IPS-15b (cell line): ENCODE measurements around the gene DCUN1D1.

Experiments used
- H3K27me3 ChIP-seq: one replicate; pipeline ENCODE4 v1.6.1; 2013; ENCODE audit warnings: low read length; ENCODE audit not compliant: control insufficient read depth, insufficient read depth
- H3K36me3 ChIP-seq: one replicate; pipeline ENCODE4 v1.6.1; 2013; ENCODE audit warnings: low read length; ENCODE audit not compliant: control insufficient read depth, insufficient read depth
- H3K4me1 ChIP-seq: one replicate; pipeline ENCODE4 v1.6.1; 2013; ENCODE audit warnings: mild to moderate bottlenecking, low read length; ENCODE audit not compliant: control insufficient read depth, insufficient read depth
- H3K4me3 ChIP-seq: one replicate; pipeline ENCODE4 v1.5.1; 2013; ENCODE audit warnings: low read depth, low read length
- H3K9ac ChIP-seq: one replicate; pipeline ENCODE4 v1.6.1; 2013; ENCODE audit warnings: low read depth, mild to moderate bottlenecking, low read length
- H3K9me3 ChIP-seq: one replicate; pipeline ENCODE4 v1.6.1; 2013; ENCODE audit warnings: mild to moderate bottlenecking, low read length; ENCODE audit not compliant: control insufficient read depth, insufficient read depth

Gene DCUN1D1

GRCh38 chr3:182925330-182925943, 54.9 kb downstream of the DCUN1D1 start:
- H3K27me3 ChIP-seq, result no peaks in the 10 kb centered on the region
- no peaks in the 10 kb centered on the region for H3K36me3 ChIP-seq
- no peak overlapping the region for H3K4me3 ChIP-seq
- no peaks in the 10 kb centered on the region for H3K9me3 ChIP-seq
- no peak overlapping the region for H3K9ac ChIP-seq
- peaks cover 6% of the 10 kb centered on the region for H3K4me1 ChIP-seq

- Histone ChIP-seq H3K4me1 (peaks cover 11% of the 10 kb centered on the region), H3K9ac (no peak overlapping the region), H3K9me3 (no peaks in the 10 kb centered on the region), H3K36me3 (no peaks in the 10 kb centered on the region), H3K4me3 (no peak overlapping the region), H3K27me3 (no peaks in the 10 kb centered on the region)
These were observed 58.5 kb downstream of the DCUN1D1 start for GRCh38 chr3:182921665-182922355.

- Histone ChIP-seq H3K4me1 (peaks cover 11% of the 10 kb centered on the region), H3K9me3 (no peaks in the 10 kb centered on the region), H3K27me3 (no peaks in the 10 kb centered on the region), H3K4me3 (no peak overlapping the region), H3K36me3 (no peaks in the 10 kb centered on the region), H3K9ac (no peak overlapping the region)
These were observed 59.7 kb downstream of the DCUN1D1 start for GRCh38 chr3:182920515-182921084.

DNA sequence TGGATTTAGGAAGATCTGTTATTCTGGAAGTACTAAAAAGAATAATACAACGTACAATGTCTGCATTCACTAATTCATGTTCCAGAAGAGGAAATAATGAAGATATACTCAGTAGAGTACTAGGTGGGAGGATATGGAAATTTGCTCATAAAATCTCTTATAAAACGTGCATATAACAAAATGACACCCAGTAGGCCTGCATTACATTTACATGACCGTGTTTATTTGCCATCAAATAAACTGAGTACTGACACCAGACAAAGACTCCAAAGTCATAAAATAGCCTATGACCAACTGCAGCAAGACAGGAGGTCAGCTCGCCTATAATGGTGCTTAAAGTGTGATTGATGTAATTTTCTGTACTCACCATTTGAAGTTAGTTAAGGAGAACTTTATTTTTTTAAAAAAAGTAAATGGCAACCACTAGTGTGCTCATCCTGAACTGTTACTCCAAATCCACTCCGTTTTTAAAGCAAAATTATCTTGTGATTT, 60.4 kb downstream of the DCUN1D1 start:
- no peaks in the 10 kb centered on the region for H3K27me3 ChIP-seq
- H3K4me3 ChIP-seq, result no peak overlapping the region
- H3K4me1 ChIP-seq, result peaks cover 11% of the 10 kb centered on the region
- no peaks in the 10 kb centered on the region for H3K36me3 ChIP-seq
- no peak overlapping the region for H3K9ac ChIP-seq
- no peaks in the 10 kb centered on the region for H3K9me3 ChIP-seq

DNA sequence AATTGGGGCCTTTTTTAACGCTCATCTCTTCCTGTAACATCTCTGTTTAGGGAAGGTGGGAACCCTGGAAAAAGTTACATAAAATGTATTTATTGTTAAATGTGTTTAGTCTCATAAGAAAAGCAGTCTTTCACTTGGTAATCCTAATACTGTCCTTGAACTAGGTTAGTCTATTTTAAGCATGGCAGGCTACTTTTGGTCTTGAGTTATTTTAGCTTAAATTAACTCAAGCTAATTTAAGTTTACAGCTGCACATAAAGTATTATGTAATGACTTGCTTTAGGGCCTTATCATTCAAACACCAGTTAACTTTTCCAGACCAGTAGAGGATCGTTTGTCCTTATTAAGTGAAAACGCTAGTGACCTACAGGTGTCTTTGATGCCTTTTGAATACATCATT, 63.2 kb downstream of the DCUN1D1 start:
- Histone ChIP-seq H3K9ac (no peak overlapping the region), H3K9me3 (no peaks in the 10 kb centered on the region), H3K36me3 (no peaks in the 10 kb centered on the region), H3K4me1 (peaks cover 11% of the 10 kb centered on the region), H3K27me3 (no peaks in the 10 kb centered on the region), H3K4me3 (no peak overlapping the region)

DNA sequence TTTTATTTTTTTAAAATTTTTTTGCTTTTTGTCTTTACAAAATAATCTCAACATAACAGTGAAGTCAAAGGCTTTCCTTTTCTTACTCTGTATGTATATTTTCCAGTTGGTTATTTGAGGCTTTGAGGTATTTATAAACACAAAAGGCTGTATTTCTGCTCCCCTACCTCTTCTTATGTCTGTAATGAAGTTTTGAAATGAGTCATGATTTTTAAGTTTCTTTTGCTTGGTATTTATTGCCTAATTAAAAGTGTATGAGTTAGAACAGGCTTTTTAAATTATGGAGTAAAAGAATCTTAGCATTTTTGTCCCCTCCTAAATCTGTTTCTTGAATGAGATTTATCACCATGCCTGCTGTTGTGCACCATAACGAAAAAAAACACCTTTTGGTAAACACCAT, 66.0 kb downstream of the DCUN1D1 start:
- Histone ChIP-seq H3K9me3 (no peaks in the 10 kb centered on the region), H3K36me3 (no peaks in the 10 kb centered on the region), H3K27me3 (no peaks in the 10 kb centered on the region), H3K4me1 (no peaks in the 10 kb centered on the region), H3K9ac (no peak overlapping the region), H3K4me3 (no peak overlapping the region)

GRCh38 chr3:182913889-182914288, 66.4 kb downstream of the DCUN1D1 start:
- no peaks in the 10 kb centered on the region for H3K36me3 ChIP-seq
- no peak overlapping the region for H3K9ac ChIP-seq
- H3K27me3 ChIP-seq, result no peaks in the 10 kb centered on the region
- no peak overlapping the region for H3K4me3 ChIP-seq
- H3K9me3 ChIP-seq, result no peaks in the 10 kb centered on the region
- no peaks in the 10 kb centered on the region for H3K4me1 ChIP-seq

DNA sequence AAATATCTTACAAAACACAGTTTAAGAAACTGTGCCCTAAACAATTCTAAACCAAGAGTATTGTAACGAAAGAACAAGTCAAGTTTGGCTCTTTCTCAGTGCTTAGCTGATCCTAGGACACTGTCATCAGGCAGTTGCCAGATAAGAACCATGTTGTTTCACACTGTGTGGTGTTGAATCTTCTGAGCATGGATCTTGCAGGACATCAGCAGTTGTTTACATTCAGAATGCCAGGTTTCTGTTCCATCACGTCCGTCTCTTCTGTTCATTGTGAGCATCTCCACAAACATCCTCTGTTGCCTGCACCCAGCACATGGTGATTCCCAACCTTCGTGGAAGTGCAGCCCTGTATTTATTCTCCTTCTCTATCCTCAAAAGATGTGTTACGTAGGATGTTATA, 67.9 kb downstream of the DCUN1D1 start:
- Histone ChIP-seq H3K27me3 (no peaks in the 10 kb centered on the region), H3K4me1 (no peaks in the 10 kb centered on the region), H3K9ac (no peak overlapping the region), H3K36me3 (no peaks in the 10 kb centered on the region), H3K9me3 (no peaks in the 10 kb centered on the region), H3K4me3 (no peak overlapping the region)

GRCh38 chr3:182911782-182912111, 68.6 kb downstream of the DCUN1D1 start:
- Histone ChIP-seq H3K9me3 (no peaks in the 10 kb centered on the region), H3K4me3 (no peak overlapping the region), H3K27me3 (no peaks in the 10 kb centered on the region), H3K36me3 (no peaks in the 10 kb centered on the region), H3K9ac (no peak overlapping the region), H3K4me1 (no peaks in the 10 kb centered on the region)

DNA sequence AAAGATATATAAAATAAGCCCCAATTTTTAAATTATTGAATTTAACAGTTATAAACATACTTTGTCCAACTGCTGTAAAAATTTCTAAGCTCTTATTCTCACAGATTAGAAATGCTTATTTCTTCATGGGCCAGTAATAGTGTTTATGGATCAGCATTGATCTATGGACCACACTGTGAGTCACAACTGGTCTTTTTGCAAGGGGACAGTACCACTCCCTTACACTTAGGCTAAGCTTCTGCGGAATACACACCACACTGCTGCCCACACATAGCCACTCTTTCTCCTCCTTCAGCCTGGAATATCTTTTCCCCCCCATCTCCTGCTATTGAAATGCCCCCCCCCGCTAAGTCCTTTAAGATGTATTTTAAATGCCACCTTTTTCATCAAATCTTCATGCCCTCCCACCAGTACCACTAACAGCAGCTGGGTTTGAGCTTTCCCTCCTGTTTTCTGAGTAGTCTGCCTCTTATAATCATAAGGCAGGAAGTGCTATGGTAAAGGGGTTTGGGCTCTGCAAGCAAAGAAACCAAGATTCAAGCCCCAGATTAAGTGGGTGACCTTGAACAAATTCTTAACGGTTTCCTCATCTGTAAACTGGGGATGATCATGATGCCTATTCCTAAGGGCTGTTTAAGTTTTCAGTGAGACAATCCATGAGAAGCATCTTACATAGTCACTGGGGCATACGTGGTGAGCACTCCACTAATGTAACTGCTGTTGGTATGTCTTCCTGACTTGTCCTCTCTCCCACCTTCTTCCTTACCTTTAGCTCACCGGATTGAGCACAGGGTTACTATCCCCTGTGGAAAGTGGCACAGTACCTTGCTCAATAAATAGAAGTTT, 69.2 kb downstream of the DCUN1D1 start:
- H3K4me1 ChIP-seq, result no peaks in the 10 kb centered on the region
- no peaks in the 10 kb centered on the region for H3K36me3 ChIP-seq
- no peaks in the 10 kb centered on the region for H3K27me3 ChIP-seq
- H3K9me3 ChIP-seq, result no peaks in the 10 kb centered on the region
- H3K4me3 ChIP-seq, result no peak overlapping the region
- H3K9ac ChIP-seq, result no peak overlapping the region

DNA sequence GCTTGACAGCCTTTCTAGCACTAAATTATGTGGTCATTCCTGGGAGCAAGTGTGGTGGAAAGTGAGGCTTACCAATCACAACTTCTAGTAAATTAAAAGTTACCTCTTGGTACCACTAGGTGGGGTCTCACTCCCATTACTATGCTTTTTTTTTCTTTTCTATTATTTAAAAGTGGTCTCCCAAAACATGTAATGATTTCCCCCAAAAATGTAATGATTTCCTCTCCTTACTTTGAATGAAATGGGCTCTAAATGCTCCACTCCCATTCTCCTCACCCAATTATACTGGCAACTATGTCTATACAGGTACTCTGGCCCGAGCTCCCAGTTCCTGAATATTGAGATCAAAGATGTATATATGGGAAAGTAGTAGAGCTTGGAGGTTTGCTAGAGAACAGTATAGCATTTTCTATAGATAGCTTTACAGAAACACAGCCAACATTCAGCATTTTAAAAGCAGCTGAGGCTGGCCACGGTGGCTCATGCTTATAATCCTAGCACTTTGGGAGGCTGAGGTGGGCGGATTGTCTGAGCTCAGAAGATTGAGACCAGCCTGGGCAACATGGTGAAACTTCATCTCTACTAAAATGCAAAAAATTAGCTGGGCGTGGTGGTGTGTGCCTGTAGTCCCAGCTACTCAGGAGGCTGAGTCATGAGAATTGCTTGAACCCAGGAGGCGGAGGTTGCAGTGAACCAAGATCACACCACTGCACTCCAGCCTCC, 70.9 kb downstream of the DCUN1D1 start:
- H3K9ac ChIP-seq, result no peak overlapping the region
- H3K4me3 ChIP-seq, result no peak overlapping the region

More for the DNA sequence above, 70.9 kb downstream of the DCUN1D1 start:
- peaks cover under 1% of the 10 kb centered on the region for H3K4me1 ChIP-seq
- H3K27me3 ChIP-seq, result no peaks in the 10 kb centered on the region
- H3K36me3 ChIP-seq, result no peaks in the 10 kb centered on the region
- no peaks in the 10 kb centered on the region for H3K9me3 ChIP-seq
